ENCODE data around the gene ENTPD8. TPM values are rescaled to one million over a fixed set of nuclear protein-coding genes. Genes with fewer than 3 reads are reported as not detected.

Gene ENTPD8
- total RNA-seq, 3 donors from 2014 or later: 36.7 to 127 (median 74.8) TPM

DNA sequence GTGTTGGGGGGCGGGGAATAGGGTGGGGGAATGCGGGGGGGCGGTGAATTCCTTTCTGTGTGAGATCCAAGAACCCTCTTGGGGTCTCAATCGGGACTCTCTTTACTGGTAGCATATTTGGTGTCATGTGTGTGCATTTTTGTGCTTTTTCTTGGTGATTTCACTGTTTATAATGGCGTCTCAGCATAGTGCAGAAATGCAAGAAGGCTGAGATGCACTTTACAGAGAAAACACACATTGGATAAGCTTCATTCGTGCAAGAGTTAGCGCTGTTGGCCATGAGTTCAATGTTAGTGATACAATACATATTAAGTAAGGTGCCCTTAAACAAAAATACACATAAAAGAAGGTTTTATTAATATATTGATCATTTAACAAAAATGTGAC lies 771 bp upstream of the ENTPD8 start:
- TF ChIP-seq, protein P1, sequence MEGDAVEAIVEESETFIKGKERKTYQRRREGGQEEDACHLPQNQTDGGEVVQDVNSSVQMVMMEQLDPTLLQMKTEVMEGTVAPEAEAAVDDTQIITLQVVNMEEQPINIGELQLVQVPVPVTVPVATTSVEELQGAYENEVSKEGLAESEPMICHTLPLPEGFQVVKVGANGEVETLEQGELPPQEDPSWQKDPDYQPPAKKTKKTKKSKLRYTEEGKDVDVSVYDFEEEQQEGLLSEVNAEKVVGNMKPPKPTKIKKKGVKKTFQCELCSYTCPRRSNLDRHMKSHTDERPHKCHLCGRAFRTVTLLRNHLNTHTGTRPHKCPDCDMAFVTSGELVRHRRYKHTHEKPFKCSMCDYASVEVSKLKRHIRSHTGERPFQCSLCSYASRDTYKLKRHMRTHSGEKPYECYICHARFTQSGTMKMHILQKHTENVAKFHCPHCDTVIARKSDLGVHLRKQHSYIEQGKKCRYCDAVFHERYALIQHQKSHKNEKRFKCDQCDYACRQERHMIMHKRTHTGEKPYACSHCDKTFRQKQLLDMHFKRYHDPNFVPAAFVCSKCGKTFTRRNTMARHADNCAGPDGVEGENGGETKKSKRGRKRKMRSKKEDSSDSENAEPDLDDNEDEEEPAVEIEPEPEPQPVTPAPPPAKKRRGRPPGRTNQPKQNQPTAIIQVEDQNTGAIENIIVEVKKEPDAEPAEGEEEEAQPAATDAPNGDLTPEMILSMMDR (IDR thresholded peaks at IDR 0.05): no peak
- no peaks in the 10 kb centered on the region for H3K36me3 ChIP-seq (ENCODE audit: low read depth)
- H3K4me3 ChIP-seq: no peak overlapping the region
- no peaks in the 10 kb centered on the region for H3K9me3 ChIP-seq
- DNase-seq: no peak
- H3K4me1 ChIP-seq (ENCODE audit: low read depth): peaks cover 25% of the 10 kb centered on the region
- no peak for ATAC-seq
- intact Hi-C loops (cut with DNase I, micrococcal nuclease): no loop called here

DNA sequence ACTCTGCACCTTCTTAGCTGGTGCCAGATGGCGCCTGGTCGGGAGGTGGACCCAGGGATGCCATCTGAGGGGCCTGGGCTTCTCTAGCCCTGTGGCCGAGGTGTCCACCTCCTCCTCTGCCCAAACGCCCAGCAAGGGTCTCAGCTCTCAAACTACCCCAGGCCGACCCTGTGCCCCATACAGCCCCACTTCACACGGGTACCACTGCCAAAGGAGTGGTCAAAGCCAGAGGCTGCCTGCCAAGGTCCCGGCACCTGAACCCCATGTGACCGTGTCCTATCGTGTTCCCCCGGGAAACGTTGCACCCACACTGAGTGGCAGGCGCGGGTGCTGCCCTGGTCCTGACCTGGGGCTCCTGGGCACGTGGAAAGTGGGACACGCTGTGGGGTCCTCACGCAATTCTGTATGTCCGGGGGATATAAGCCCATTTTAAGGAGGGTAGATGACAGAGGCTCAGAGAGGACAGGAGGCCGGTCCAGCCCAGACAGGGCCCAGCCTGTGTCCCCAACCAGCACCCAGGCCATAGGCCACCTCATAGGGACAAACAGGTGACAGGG lies 1.9 kb downstream of the ENTPD8 start:
- Histone ChIP-seq H3K4me3 (no peak overlapping the region), H3K36me3 (ENCODE audit: low read depth) (no peaks in the 10 kb centered on the region), H3K4me1 (ENCODE audit: low read depth) (peaks cover 34% of the 10 kb centered on the region), H3K9me3 (no peaks in the 10 kb centered on the region)
- TF ChIP-seq, protein P1 (IDR thresholded peaks at IDR 0.05): no peak
- DNase-seq: peak in 2 of 3 donors; percentile 36 to 47
- intact Hi-C loops (cut with DNase I, micrococcal nuclease): no loop called here
- ATAC-seq: no peak

DNA sequence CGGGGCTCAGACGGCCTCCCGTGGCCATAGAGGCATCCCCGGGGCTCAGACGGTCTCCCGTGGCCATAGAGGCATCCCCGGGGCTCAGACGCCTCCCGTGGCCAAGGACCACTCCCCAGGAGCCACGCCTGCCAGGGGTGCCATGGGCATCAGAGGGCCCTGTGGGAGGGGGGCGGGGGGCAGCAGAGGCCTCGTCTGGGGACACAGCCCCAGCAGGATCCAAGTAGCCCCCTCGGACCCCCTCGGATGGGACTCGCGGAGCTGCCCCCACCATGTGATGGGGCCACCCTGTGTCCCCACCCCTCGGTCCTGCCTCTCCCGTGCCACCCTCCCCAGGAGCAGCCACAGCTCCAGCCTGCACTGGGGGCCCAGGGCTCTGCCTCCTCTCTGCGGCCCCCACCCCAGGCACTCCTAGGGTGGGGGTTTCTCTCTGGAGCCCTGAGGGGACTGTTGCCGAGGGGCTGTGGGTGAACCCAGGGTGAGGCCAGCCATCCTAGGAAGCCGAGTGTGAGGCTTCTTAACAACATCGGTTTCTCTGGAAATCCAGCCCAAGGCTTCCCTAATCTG lies 2.5 kb downstream of the ENTPD8 start:
- no peaks in the 10 kb centered on the region for H3K9me3 ChIP-seq
- TF ChIP-seq, protein P1 (IDR thresholded peaks at IDR 0.05): no peak
- no peaks in the 10 kb centered on the region for H3K36me3 ChIP-seq (ENCODE audit: low read depth)
- ATAC-seq (no peak), DNase-seq (peak in 2 of 3 donors; percentile 31 to 51)
- intact Hi-C loops (cut with DNase I, micrococcal nuclease): no loop called here
- no peak overlapping the region for H3K4me3 ChIP-seq
- H3K4me1 ChIP-seq (ENCODE audit: low read depth): peaks cover 34% of the 10 kb centered on the region

DNA sequence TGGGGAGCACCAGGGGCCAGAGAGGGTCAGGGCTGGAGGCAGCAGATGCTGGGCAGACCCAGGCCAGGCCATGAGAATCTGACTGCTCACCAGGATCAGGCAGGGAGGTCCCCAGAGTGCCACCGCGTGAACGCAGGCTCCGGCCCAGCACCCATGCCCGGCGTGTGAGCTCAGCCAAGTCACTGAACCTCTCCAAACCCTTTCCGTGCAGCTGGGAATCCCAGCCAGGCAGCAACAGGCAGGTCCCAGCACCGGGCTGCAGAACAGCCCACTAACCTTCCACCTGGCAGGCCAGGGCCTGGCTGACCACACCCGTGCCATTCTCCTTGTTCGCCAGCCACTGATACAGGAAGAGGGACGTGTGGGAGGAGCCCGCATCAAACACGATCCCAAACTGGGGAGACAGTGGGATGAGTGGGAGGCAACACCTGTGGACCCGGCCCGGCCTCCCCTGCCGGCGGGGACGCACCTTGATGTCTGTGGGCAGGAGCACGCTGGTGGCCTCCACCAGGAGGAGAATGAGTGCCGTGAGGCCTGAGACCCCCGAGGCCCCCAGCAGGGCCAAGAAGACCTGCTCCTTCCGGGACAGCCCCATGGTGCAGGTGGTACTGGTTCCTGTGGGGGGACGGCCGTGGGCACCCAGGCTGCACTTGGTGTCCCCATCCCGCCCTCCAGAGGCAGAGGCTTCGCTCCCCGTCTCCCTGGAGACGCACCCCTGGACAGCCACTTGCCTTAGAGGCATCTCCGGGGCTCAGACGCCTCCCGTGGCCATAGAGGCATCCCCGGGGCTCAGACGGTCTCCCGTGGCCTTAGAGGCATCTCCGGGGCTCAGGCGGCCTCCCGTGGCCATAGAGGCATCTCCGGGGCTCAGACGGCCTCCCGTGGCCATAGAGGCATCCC lies 3.2 kb downstream of the ENTPD8 start:
- no peak overlapping the region for H3K4me3 ChIP-seq
- H3K9me3 ChIP-seq: no peaks in the 10 kb centered on the region
- TF ChIP-seq, protein P1 (IDR thresholded peaks at IDR 0.05): no peak
- intact Hi-C loops (cut with DNase I, micrococcal nuclease): no loop called here
- DNase-seq (peak in 2 of 3 donors; percentile 66 to 69), ATAC-seq (peak; percentile 34)
- H3K4me1 ChIP-seq (ENCODE audit: low read depth): peaks cover 34% of the 10 kb centered on the region
- no peaks in the 10 kb centered on the region for H3K36me3 ChIP-seq (ENCODE audit: low read depth)

DNA sequence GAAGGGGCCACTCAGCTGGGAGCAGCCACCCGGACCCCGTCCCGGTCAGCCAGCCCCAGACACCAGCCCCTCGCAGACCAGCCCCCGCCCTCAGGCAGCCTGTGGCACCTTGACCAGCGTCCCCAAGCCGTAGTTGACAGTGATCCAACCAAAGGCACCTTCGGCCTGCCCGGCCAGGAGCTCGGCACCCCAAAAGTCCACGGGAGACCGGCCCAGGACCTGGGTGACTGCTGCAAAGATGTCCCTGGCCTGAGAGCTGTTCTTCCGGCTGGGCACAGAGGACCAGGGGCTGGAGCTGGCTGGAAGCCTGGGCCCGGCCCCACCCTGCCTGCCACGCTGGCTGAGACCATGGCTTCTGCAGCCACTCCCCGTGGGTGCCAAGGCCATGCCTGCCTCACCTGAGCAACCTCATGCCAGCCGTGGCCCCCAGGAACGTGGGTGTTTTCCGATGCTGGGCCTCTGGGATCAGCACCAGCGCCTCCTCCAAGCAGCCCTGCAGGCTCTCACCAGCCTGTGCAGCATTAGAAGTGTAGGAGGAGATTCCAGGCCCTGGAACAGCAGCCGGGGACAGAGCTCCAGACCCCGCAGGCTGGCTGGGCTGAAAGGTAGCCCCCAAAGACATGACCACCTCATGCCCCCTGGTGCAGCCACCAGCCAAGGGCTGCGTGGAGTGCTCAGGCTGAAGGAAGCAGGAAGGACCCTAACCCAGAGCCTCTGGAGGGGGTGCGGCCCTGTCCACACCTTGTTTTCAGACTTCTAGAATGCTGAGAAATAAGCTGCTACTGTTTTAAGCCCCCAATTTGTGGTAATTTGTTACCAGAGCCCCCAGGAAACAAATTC lies 4.2 kb downstream of the ENTPD8 start:
- H3K4me3 ChIP-seq: no peak overlapping the region

More for the DNA sequence above, 4.2 kb downstream of the ENTPD8 start:
- intact Hi-C loops (cut with DNase I, micrococcal nuclease): no loop called here
- ATAC-seq (peak; percentile 31), DNase-seq (peak; percentile 65 to 79 (median 74))
- Histone ChIP-seq H3K4me1 (ENCODE audit: low read depth) (peaks cover 34% of the 10 kb centered on the region), H3K36me3 (ENCODE audit: low read depth) (no peaks in the 10 kb centered on the region), H3K9me3 (no peaks in the 10 kb centered on the region)
- TF ChIP-seq, protein P1 (IDR thresholded peaks at IDR 0.05): no peak
